GM21360 (cell line): ENCODE data around the gene ZNF724.
"Not testable (repeated sequence)": the region's sequence is repeated elsewhere in the genome, so short reads cannot be mapped to it uniquely, and the experiment has no call there.

Source experiments
- ATAC-seq: cut with Tn5 transposase; IDR thresholded peaks from one replicate; pipeline ENCODE4 v1.9.1; 2021; ENCODE audit warnings: mild to moderate bottlenecking, moderate library complexity; ENCODE audit not compliant: unreplicated experiment

The ZNF724 gene

DNA sequence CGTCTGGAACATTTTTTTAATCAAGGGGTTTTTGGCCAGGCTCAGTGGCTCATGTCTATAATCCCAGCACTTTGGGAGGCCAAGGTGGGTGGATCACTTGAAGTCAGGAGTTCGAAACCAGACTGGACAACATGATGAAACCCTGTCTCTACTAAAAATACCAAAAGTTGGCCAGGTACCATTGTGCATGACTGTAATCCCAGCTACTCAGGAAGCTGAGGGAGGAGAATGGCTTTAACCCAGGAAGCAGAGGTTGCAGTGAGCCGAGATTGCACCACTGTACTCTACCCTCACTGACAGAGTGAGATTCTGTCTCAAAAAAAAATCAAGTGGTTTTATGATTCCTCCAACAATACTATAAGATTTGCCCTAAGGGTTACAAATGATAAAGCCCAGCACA lies 3.1 kb upstream of the ZNF724 start:
- not testable (repeated sequence) for ATAC-seq

DNA sequence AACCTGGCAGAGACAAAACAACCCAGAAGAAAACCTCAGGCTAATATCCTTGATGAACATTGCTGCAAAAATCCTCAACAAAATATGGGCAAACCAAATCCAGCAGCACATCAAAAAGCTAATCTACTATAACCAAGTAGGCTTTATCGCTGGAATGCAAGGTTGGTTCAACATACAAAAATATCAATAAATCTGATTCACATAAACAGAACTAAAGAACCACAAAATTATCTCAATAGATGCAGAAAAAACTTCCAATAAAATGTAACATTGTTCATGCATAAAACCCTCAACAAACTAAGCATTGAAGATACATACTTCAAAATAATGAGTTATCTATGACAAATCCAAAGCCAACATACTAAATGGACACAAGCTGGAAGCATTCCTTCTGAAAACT lies 8.8 kb downstream of the ZNF724 start:
- ATAC-seq: no peak

DNA sequence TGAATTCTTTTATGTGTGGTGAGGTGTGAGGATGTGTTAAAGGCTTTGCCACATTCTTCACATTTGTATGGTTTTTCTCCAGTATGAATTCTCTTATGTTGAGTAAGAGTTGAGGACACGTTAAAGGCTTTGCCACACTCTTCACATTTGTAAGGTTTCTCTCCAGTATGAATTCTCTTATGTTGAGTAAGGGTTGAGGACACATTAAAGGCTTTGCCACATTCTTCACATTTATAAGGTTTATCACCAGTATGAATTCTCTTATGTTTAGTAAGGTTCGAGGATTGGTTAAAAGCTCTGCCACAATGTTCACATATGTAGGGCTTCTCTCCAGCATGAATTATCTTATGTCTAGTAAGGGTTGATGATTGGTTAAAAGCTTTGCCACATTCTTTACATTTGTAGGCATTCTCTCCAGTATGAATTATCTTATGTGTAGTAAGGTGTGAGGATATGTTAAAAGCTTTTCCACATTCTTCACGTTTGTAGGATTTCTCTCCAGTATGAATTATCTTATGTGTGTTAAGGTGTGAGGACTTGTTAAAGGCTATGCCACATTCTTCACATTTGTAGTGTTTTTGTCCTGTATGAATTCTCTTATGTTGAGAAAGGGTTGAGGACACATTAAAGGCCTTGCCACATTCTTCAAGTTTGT lies 27.1 kb downstream of the ZNF724 start:
- ATAC-seq: no peak

DNA sequence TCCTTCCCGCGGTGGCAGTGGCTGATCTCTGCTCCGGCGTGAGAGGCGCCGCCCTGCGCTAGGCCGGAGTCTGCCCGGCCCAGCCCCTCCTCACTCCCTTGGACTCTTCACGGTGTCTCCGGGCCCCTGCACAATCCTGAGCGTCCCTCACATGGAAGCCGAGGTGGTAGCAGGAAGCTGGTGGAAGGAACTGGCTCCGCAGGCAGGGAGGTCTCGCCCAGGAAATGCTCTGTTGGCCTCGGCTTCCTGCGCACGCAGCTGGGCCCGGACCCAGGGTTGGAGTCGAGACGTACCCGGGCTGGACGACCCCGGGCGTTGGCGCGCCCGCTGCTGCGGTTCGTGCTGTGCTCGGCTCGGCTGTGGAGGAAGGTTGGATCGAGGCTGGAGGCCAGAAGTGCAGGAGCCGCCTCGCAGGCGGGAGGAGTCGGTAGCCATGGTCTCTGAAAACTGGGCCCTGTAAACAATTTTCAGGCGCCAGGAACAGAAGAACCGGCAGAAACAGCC lies 46.3 kb downstream of the ZNF724 start:
- ATAC-seq: no peak

DNA sequence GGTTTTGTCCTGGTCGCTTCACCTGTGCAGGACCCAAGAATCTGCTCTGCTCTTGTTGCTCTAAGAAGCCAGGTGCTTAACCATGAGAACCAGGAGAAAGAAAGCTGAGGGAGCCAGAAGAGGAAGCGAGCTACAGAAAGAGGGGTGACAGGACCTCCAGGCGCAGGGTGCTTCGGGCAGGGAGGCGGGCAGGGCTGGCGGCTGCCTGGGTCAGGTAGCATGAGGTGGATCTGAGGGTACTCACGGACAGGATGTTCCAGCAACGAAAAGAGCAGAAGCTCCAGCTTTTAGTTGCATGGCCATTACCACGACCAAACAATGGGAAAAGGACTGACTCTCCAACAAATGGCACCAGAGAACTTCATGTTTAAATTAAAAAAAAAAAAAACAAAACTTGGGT lies 59.9 kb downstream of the ZNF724 start:
- no peak for ATAC-seq

DNA sequence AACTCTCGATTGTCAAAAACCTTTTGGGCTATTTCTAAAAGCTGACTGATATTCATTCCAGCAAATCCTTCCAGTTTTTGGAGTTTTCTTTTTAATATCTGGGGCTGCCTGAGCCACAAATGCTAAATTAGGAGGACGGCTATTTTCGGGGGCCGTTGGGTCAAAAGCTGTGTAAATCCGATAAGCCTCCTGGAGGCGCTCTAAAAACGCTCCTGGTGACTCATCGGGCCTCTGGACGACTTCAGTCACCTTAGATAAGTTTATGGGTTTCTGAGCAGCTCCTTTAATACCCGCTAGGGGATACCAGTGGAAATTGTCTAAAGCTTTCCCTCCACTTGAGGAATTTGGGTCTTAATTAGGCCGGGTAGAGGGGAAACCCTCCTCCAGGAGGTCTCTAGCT lies 66.9 kb downstream of the ZNF724 start:
- ATAC-seq: no peak
